ENCODE results near the gene ACTA1. TPM values are rescaled to one million over a fixed set of nuclear protein-coding genes. Genes with fewer than 3 reads are reported as not detected.
"Not testable (repeated sequence)": the region's sequence is repeated elsewhere in the genome, so short reads cannot be mapped to it uniquely, and the experiment has no call there.

ACTA1 gene
- total RNA-seq, 1 donor from 2014 or later, result 0.41 TPM

- FAIRE-seq, result no peak
- peak in 1 of 2 donors; percentile 71 for DNase-seq (ENCODE audit: low spot score in 2 of 2)
These were observed 23.0 kb downstream of the ACTA1 start for GRCh38 chr1:229410692-229411433.

DNA sequence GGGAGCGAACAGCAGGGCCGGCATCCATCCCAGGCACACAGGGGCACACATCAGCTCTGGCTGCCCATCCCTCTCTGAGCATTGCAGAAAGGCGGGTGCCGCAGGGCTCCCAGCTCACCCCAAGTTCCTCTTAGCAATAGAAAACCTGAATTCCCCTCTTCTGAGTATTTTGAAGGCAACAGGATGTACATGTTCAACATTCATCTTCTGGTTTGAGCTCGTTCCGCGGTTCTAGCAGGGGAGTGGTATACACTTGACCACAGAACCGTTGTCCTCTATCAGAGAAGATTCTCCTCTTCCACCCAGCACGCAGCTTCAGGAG is 23.6 kb downstream of the ACTA1 start:
- FAIRE-seq, result no peak
- DNase-seq (ENCODE audit: low spot score in 2 of 2), result no peak

GRCh38 chr1:229409616-229410369 is 24.1 kb downstream of the ACTA1 start:
- no peak for DNase-seq (ENCODE audit: low spot score in 2 of 2)
- FAIRE-seq, result no peak

GRCh38 chr1:229408458-229409037 is 25.3 kb downstream of the ACTA1 start:
- DNase-seq (ENCODE audit: low spot score in 2 of 2) (no peak), FAIRE-seq (no peak)

- DNase-seq (ENCODE audit: low spot score in 2 of 2) (no peak), FAIRE-seq (no peak)
These were observed 26.5 kb downstream of the ACTA1 start for GRCh38 chr1:229407206-229408026.

GRCh38 chr1:229406798-229407197 is 27.1 kb downstream of the ACTA1 start:
- DNase-seq (ENCODE audit: low spot score in 2 of 2) (no peak), FAIRE-seq (no peak)

DNA sequence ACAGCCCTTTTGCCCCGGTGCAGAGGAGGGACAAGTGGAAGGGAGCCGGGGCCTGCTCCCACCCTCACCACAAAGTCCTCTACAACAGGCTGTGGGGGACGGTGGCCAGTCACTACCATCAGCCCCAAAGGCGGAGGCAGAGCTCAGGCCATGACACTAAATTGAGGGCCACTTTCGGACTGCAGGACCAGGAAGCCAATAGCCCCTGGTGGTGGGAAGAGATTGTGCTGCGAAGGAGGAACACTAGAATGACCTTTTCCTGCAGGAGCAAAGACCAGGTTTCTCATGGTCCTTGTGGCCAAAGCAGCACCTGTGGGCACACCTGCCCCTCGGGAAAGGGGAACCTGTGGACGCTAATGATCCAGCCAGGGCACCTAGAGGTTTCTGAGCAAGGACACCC is 30.3 kb downstream of the ACTA1 start:
- no peak for FAIRE-seq

GRCh38 chr1:229402993-229403392 is 30.9 kb downstream of the ACTA1 start:
- no peak for FAIRE-seq
- no peak for DNase-seq (ENCODE audit: low spot score in 2 of 2)

More for the DNA sequence above, 30.3 kb downstream of the ACTA1 start:
- no peak for DNase-seq (ENCODE audit: low spot score in 2 of 2)

DNA sequence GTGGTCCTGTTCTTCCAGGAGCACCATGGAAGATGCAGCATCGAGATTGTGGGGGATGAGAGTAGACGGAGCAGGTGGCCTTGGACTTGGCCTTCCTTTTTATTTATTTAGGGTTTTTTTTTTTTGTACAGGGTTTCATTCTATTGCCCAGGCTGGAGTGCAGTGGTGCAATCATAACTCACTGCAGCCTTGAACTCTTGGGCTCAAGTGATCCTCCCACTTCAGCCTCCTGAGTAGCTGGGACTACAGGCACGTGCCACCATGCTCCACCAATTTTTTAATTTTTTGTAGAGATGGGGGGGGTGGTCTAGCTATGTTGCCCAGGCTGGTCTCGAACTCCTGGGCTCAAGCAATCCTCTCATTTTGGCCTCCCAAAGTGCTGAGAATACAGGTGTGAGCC is 31.6 kb downstream of the ACTA1 start:
- not testable (repeated sequence) for FAIRE-seq; DNase-seq (ENCODE audit: low spot score in 2 of 2)

- no peak for FAIRE-seq
- DNase-seq (ENCODE audit: low spot score in 2 of 2), result no peak
These were observed 36.1 kb downstream of the ACTA1 start for GRCh38 chr1:229397762-229398161.

- FAIRE-seq (no peak), DNase-seq (ENCODE audit: low spot score in 2 of 2) (no peak)
These were observed 37.2 kb downstream of the ACTA1 start for GRCh38 chr1:229396585-229397206.

DNA sequence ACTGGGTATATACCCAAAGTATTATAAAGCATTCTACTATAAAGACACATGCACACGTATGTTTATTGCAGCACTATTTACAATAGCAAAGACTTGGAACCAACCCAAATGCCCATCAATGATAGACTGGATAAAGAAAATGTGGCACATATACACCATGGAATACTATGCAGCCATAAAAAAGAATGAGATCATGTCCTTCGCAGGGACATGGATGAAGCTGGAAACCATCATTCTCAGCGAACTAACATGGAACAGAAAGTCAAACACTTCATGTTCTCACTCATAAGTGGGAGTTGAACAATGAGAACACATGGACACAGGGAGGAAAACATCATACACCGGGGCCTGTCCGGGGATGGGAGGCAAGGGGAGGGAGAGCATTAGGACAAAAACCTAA is 39.4 kb downstream of the ACTA1 start:
- FAIRE-seq; DNase-seq (ENCODE audit: low spot score in 2 of 2): not testable (repeated sequence)

- no peak for FAIRE-seq
- DNase-seq (ENCODE audit: low spot score in 2 of 2), result no peak
These were observed 41.0 kb downstream of the ACTA1 start for GRCh38 chr1:229392936-229393335.

DNA sequence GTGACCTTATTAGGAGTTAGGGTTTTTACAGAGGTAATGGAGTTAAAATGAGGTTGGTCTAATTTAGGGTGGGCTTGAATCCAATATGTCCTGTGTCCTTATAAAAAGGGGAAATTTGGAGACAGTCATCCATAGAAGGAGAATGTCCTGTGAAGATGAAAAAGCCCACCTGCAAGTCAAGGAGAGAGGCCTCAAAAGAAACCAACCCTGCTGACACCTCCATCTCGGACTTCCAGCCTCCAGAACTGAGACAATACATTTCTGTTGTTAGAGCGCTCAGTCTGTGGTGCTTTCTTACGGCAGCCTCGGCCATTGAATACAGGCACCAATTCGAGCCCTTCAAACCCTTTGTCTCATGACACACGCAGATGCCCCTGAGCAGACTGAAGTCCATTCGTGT is 43.8 kb downstream of the ACTA1 start:
- DNase-seq (ENCODE audit: low spot score in 2 of 2) (no peak), FAIRE-seq (no peak)

GRCh38 chr1:229388897-229389580 is 44.9 kb downstream of the ACTA1 start:
- DNase-seq (ENCODE audit: low spot score in 2 of 2) (no peak), FAIRE-seq (no peak)

DNA sequence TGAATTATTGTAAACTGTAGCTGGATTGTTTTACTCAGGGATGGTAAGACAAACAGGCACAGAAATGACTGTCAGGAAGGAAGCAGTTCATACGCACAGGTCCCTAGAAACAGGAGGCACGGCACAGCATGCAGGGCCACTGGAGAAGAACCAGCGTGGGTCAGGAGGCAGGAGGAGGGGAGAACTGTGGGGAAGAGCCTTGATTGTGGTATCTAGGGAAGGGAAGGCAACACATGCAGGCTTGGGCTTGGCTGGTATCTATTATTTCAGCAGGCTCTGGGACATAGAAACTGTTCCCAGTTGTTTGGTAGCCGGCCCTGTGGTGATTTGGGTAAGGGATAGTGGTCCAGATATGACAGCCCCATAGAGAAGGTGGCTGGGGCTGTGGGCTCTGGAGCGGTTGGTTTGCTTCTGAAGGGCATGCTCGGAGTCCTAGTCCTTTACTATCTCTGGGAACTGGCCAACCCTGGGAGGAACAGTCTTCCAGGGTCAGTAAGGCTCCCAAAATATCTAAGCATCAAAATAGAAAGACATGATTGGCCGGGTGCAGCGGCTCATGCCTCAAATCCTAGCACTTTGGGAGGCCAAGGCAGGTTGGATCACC is 47.9 kb downstream of the ACTA1 start:
- FAIRE-seq, result no peak
- DNase-seq (ENCODE audit: low spot score in 2 of 2), result no peak

- FAIRE-seq, result no peak
These were observed 49.1 kb downstream of the ACTA1 start for GRCh38 chr1:229384822-229385221.

GRCh38 chr1:229383961-229384360 is 49.9 kb downstream of the ACTA1 start:
- DNase-seq (ENCODE audit: low spot score in 2 of 2), result no peak
- no peak for FAIRE-seq

More at GRCh38 chr1:229384822-229385221, 49.1 kb downstream of the ACTA1 start:
- DNase-seq (ENCODE audit: low spot score in 2 of 2), result no peak

- DNase-seq (ENCODE audit: low spot score in 2 of 2) (no peak), FAIRE-seq (no peak)
These were observed 50.7 kb downstream of the ACTA1 start for GRCh38 chr1:229383188-229383587.
